T-helper 22 cell (primary cell): ENCODE data around the gene ZNF785.
"Not testable (repeated sequence)": the region's sequence is repeated elsewhere in the genome, so short reads cannot be mapped to it uniquely, and the experiment has no call there.

ENCODE experiments used
- DNase-seq: peaks from one replicate; pipeline ENCODE4 v3.0.0-alpha.2; 2020; ENCODE audit warnings: low read depth

Gene ZNF785

GRCh38 chr16:30539986-30540526 lies 45.4 kb downstream of the ZNF785 start:
- not testable (repeated sequence) for DNase-seq

DNA sequence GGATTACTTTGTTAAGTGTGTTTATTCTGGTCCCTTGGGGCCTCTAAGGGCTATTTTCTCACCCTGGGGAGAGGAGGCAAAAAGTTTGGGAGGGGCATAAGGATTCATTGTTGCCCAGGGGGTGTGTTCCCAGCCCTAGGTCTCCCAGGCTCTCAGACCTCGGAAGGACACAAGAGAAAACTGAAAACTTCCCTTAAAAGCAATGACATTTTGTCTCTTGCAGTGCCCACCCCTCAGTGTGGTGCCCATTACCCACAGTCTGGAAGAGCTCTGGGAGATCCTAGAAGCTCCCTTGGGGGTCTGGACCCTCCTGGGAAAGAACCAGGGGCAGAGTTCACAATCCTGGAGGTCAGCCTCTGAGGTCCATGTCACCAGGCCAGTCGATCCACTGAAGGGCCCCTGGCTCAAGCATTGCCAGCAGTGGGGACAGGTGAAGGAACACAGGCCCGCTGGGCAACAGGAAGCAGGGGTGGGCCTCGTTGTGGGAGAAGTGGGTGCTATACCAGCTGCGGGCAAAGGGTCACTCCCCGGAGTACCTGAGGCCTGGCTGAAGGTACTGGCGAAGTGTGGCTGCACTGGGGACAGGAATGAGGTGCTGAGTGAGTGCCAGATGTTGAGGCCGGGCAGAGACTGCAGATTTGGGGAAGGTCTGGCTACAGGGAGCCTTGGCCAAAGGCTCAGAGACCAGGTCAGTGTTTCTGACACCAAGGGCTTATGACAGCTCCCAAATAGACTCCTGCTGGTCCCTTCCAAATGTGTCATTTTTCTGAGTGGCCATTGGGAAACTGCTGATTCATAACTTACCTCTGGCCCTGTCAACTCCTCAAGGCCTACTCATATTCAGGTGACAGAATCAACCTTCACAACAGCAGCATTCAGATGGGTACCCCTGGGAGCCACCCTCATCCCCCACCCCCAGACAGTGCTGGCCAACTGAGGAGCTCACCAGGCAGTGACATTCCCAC lies 46.2 kb downstream of the ZNF785 start:
- DNase-seq = no peak

- DNase-seq = not testable (repeated sequence)
Measured at GRCh38 chr16:30536391-30537024, 49.0 kb downstream of the ZNF785 start.

DNA sequence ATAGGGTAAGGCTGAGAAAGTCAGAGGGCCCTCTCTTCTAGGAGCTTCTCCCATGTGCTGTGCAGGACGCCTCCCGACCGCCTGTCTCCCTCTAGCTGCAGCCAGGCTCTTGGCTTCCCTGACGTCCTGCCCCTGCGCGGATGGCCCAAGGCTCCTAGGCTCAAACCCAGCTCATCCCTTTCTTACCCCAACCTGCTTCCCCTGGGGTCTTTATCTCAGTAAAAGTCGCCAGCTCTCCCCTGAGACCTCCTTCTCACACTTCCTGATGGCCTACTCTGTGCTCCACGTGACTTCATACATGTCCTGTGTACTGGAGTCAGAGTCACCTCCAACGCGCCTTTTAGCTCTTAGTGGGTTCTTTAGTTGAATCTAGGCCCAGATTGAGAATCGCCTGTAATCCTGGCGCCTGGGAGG lies 49.7 kb downstream of the ZNF785 start:
- peak; percentile 39 for DNase-seq

GRCh38 chr16:30535106-30535776 lies 50.3 kb downstream of the ZNF785 start:
- no peak for DNase-seq

DNA sequence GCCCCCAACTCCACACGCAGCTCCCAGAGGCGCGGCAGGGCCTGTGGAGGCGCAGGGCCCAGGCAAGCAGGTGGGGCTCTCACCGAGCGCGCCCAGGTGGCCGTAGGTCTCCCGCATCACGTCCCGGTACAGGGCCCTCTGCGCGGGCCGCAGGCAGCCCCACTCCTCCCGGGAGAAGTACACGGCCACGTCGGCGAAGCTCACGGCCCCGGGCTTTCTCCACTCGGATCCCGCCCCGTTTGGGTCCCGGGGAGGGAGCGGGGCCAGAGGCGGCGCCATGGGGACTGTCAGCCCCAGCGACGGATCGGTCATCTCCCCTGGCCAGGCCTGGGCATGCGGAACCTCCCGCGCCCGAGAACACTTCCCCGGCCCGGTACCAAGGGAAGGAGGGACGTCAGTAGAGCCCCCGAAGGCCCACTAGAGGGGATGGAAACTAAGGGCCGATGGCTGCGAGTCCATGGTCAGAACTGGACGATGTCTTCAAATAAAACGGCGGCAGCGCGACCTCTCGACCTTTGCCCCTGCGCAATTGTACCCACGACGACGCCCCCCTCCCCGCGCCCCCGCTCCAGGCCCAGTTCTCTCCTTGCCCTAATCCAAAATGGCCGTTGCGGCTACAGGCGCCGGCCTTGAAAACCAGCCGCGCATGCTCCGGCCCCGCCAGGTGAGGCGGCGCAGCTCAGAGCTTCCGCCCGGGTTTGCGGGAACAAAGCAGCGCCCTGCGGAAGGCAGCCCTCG lies 51.0 kb downstream of the ZNF785 start, which contains the start of gene ZNF747:
TSS of gene ZNF747 (minus strand) at position 491 of the 738 bp plus-strand sequence. CDS start at position 312, 179 bp downstream.
- peak; percentile 86 for DNase-seq

GRCh38 chr16:30533748-30534367 lies 51.6 kb downstream of the ZNF785 start:
- DNase-seq = no peak

- DNase-seq = no peak
Measured at GRCh38 chr16:30533146-30533522, 52.4 kb downstream of the ZNF785 start.

DNA sequence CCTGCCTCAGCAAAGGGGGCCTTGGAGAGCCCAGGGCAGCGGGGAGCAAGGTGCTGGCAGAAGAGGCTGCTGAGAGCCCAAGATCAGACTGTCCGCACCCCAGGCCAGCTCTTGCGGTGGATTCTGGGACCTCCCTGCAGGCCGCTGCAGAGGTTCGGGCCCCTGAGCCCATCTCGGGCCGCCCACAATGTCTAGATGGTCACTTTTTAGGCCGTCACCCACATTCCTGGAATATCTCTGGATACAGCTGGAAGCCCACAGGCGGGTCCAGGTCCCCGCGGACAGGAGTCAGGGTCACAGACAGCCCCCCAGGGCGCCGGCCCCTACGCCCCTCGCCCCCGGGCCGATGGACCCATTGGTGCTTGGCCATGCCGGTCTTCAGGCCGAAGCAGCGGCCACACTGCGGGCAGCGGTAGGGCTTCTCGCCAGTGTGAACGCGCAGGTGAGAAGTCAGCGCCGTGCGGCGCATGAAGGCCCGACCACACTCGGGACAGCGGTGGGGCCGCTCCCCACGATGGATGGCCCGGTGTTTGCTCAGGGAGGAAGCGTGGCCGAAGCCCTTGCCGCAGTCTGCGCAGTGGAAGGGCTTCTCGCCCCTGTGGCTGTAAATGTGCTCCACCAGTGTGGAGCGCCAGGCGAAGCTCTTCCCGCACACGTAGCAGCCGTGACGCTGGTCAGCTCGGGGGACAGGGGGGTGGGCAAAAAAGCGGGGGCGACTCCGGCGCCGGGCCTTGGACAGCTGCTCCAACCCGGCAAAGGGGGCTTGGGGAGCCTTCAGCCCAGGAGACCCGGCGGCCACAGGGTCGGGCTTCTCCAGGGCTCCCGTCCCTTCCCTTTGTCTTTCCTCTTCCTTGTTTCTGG lies 53.0 kb downstream of the ZNF785 start:
- DNase-seq = no peak
